Fibroblast of lung (primary cell): Measurements from ENCODE around the gene TLX1. TPM values are rescaled to one million over a fixed set of nuclear protein-coding genes. Genes with fewer than 3 reads are reported as not detected.

Experiments
- DNase-seq, 2 donors: peaks; one replicate each; pipeline versions ENCODE4 v3.0.0 to v3.0.0-alpha.2; 2010; ENCODE audit warnings: low read depth in 2 of 2
- H2AFZ ChIP-seq: 2 replicates; pipeline ENCODE4 v1.5.1; 2012; ENCODE audit warnings: low read length, control low read depth, inconsistent platforms
- H3K27ac ChIP-seq: 2 replicates; pipeline ENCODE4 v1.5.1; 2011; ENCODE audit warnings: low read length, control low read depth; ENCODE audit not compliant: insufficient read depth
- H3K27me3 ChIP-seq: 2 replicates; pipeline ENCODE4 v1.5.1; 2011; ENCODE audit warnings: mild to moderate bottlenecking, low read length; ENCODE audit not compliant: control insufficient read depth, insufficient read depth
- H3K36me3 ChIP-seq: 2 replicates; pipeline ENCODE4 v1.5.1; 2011; ENCODE audit warnings: low read length; ENCODE audit not compliant: control insufficient read depth, insufficient read depth
- H3K4me1 ChIP-seq: 2 replicates; pipeline ENCODE4 v1.5.1; 2011; ENCODE audit warnings: low read length; ENCODE audit not compliant: control insufficient read depth, insufficient read depth; ENCODE audit errors: extremely low read depth
- H3K4me2 ChIP-seq: 2 replicates; pipeline ENCODE4 v1.5.1; 2011; ENCODE audit warnings: low read length, control low read depth; ENCODE audit not compliant: insufficient read depth; ENCODE audit errors: extremely low read depth
- H3K4me3 ChIP-seq, 4 experiments: fragments of 200-600 bp in 1 of 4; sonication (generic) in 1 of 4; replicated peaks in 1 of 4; 2 replicates each; pipeline ENCODE4 v1.5.1; 2011 to 2016; ENCODE audit warnings: low read length in 4 of 4, low read depth in 3 of 4, mild to moderate bottlenecking in 3 of 4, control low read depth in 2 of 4, inconsistent platforms in 1 of 4, mixed read lengths in 1 of 4; ENCODE audit not compliant: insufficient read depth in 1 of 4; ENCODE audit errors: control extremely low read depth in 1 of 4
- H3K79me2 ChIP-seq: 2 replicates; pipeline ENCODE4 v1.5.1; 2012; ENCODE audit warnings: mild to moderate bottlenecking, low read length, inconsistent platforms; ENCODE audit not compliant: control insufficient read depth, insufficient read depth
- H3K9ac ChIP-seq: 2 replicates; pipeline ENCODE4 v1.5.1; 2011; ENCODE audit warnings: mild to moderate bottlenecking, low read length, control low read depth; ENCODE audit not compliant: insufficient read depth
- H3K9me3 ChIP-seq: 2 replicates; pipeline ENCODE4 v1.5.1; 2012; ENCODE audit warnings: low read depth, low read length; ENCODE audit not compliant: control insufficient read depth, insufficient read depth
- H4K20me1 ChIP-seq: 2 replicates; pipeline ENCODE4 v1.5.1; 2011; ENCODE audit warnings: low read length; ENCODE audit not compliant: control insufficient read depth, insufficient read depth; ENCODE audit errors: extremely low read depth
- CTCF ChIP-seq, 2 donors: IDR thresholded peaks in 1 of 2; conservative IDR thresholded peaks in 1 of 2; 1 replicate in 1 of 2; 2 replicates in 1 of 2; pipeline ENCODE4 v1.5.1; 2011 to 2012; ENCODE audit warnings: low read length in 2 of 2, control low read depth in 1 of 2, inconsistent platforms in 1 of 2, low read depth in 1 of 2, mild to moderate bottlenecking in 1 of 2
- EZH2 ChIP-seq: IDR thresholded peaks from 2 replicates; pipeline ENCODE4 v1.5.1; 2012; ENCODE audit warnings: low read length, control low read depth, mild to moderate bottlenecking; ENCODE audit errors: missing control alignments
- polyA plus RNA-seq, 2 donors: library from polyadenylated mRNA; depleted of rRNA in 1 of 2; stranded (reverse) in 1 of 2; unstranded in 1 of 2; fragments of >200 nt; gene quantifications; 2 replicates each; pipeline ENCODE4 v1.2.1, GENCODE V29; 2011 to 2012; ENCODE audit warnings: missing spikeins in 1 of 2
- total RNA-seq: library from RNA; depleted of rRNA; stranded (reverse); fragments of >200 nt; gene quantifications from 2 replicates; pipeline ENCODE4 v1.2.1, GENCODE V29; 2014

The TLX1 gene
- total and polyA plus RNA-seq, 2 donors (not counting 1 experiment from before 2014, with no cell fraction given) = not detected

DNA sequence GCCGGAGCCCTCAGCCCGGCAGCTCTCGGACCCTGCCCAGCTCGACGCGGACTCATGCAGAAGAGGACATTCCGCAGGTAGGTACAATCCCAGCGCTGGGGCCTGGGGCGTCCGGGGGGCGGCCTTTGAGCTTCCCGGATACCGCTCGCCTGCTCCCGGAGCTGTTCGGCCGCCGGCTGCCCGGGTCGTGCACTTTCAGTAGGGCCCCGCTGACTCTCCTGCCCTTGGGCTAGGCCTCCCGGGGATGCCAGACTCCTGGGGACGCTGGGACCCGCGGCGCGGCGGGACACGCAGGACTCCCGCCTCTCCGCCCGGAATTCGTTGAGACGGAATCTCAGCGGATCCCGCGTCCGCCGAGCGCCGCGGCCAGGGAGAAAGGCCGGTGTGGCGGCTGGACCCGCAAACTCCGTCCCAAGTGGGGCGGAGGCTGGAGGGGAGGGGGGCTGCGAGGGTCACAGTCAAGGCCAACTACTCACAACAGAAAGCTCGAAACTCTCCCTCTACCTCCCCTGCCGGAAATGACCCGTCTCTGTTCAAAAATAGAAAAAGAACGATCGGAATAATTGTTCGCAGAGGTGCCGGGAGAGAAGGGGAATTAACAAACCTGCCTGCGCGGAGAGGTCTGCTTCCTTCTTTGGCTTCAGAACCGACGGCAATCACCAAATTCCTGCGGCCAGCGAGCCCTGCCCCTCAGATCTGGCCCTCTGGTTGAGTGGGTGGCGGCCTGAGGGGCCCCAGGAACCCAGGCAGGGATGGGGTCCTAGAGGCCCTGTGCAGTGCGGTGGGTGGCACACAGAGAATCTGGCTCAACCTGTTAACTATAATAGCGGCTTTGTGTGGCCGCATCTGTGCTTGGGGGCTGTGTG is 9.2 kb downstream of the TLX1 start:
- DNase-seq = no peak
- no peak overlapping the region for H3K4me2 ChIP-seq
- peaks cover 78% of the 10 kb centered on the region for H3K27me3 ChIP-seq
- H3K27ac ChIP-seq = no peak overlapping the region
- peaks cover 3% of the 10 kb centered on the region for H3K4me1 ChIP-seq
- no peaks in the 10 kb centered on the region for H3K9me3 ChIP-seq
- H2AFZ ChIP-seq = no peak overlapping the region
- no peaks in the 10 kb centered on the region for H3K79me2 ChIP-seq
- H3K4me3 ChIP-seq = no peak overlapping the region
- H4K20me1 ChIP-seq = no peaks in the 10 kb centered on the region
- TF ChIP-seq EZH2 (no peak), CTCF (conservative IDR thresholded peaks at IDR 0.05 in 1 of 2, IDR thresholded peaks at IDR 0.05 in 1 of 2; ENCODE audit: low read depth in 1 of 2, low read length in 2 of 2) (no peak)
- H3K9ac ChIP-seq = no peak overlapping the region
- H3K36me3 ChIP-seq = no peaks in the 10 kb centered on the region

GRCh38 chr10:101140950-101141615 is 10.0 kb downstream of the TLX1 start:
- no peak overlapping the region for H3K4me2 ChIP-seq
- no peaks in the 10 kb centered on the region for H3K36me3 ChIP-seq
- no peak overlapping the region for H3K4me3 ChIP-seq
- no peaks in the 10 kb centered on the region for H4K20me1 ChIP-seq
- no peak overlapping the region for H3K27ac ChIP-seq
- H3K4me1 ChIP-seq = peaks cover 3% of the 10 kb centered on the region
- TF ChIP-seq CTCF (conservative IDR thresholded peaks at IDR 0.05 in 1 of 2, IDR thresholded peaks at IDR 0.05 in 1 of 2; ENCODE audit: low read depth in 1 of 2, low read length in 2 of 2) (no peak), EZH2 (no peak)
- H3K79me2 ChIP-seq = no peaks in the 10 kb centered on the region
- peaks cover 78% of the 10 kb centered on the region for H3K27me3 ChIP-seq
- H3K9ac ChIP-seq = no peak overlapping the region
- H3K9me3 ChIP-seq = no peaks in the 10 kb centered on the region
- H2AFZ ChIP-seq = no peak overlapping the region
- DNase-seq = no peak
